K562 (cell line): ENCODE measurements around the gene SV2C. TPM values are rescaled to one million over a fixed set of nuclear protein-coding genes. Genes with fewer than 3 reads are reported as not detected.

Experiments
- ATF3 ChIP-seq, 2 experiments: fragments of 450-650 bp in 1 of 2; sonication (generic) in 1 of 2; formaldehyde crosslinking in 1 of 2; IDR thresholded peaks in 1 of 2; conservative IDR thresholded peaks in 1 of 2; 2 replicates each; pipeline versions ENCODE4 v1.6.1 to v1.8.1; 2016 to 2023; ENCODE audit warnings: mild to moderate bottlenecking in 2 of 2, moderate library complexity in 2 of 2, inconsistent platforms in 1 of 2, missing genetic modification reagents in 1 of 2
- CHD7 ChIP-seq: fragments of 200-600 bp; sonication (generic); IDR thresholded peaks from one replicate; pipeline ENCODE4 v1.6.1; 2012; ENCODE audit warnings: mild to moderate bottlenecking, low read depth, low read length, inconsistent platforms
- E2F4 ChIP-seq: sonication (generic); formaldehyde crosslinking; IDR thresholded peaks from 2 replicates; pipeline ENCODE4 v1.8.0; 2022; ENCODE audit warnings: mild to moderate bottlenecking, low read depth, missing genetic modification reagents
- HNRNPK ChIP-seq: fragments of 200-400 bp; formaldehyde crosslinking; IDR thresholded peaks from one replicate; pipeline ENCODE4 v1.6.1; 2018; ENCODE audit warnings: mild to moderate bottlenecking, low read depth, low read length; ENCODE audit not compliant: poor library complexity, severe bottlenecking
- polyA plus RNA-seq, 8 experiments: library from polyadenylated mRNA; depleted of rRNA in 4 of 8; stranded (reverse) in 5 of 8; unstranded in 3 of 8; fragments of >200 nt; fragmentation: Nextera tagmentation in 2 of 8; fragmentation: Illumina TruSeq in 1 of 8; extraction: Ambion mirVana in 2 of 8; extraction: Trizol in 1 of 8; gene quantifications; 2 replicates each; pipeline versions ENCODE4 v1.2.1 to v1.2.3, GENCODE V29; 2011 to 2014; ENCODE audit warnings: inconsistent platforms in 1 of 8, missing spikeins in 1 of 8
- total RNA-seq, 7 experiments: library from RNA; depleted of rRNA in 6 of 7; stranded (reverse); fragments of >200 nt in 6 of 7; fragmentation: Illumina TruSeq in 2 of 7; extraction: Trizol in 2 of 7; gene quantifications; 2 replicates each; pipeline versions ENCODE4 v1.2.1 to v1.2.3, GENCODE V29; 2011 to 2021; ENCODE audit warnings: low replicate concordance in 1 of 7

The SV2C gene
- total and polyA plus RNA-seq, 9 of the 15 experiments (the other 6 are each of a cell fraction or from before 2014, with no cell fraction given): 0.05 TPM; not detected in 8

DNA sequence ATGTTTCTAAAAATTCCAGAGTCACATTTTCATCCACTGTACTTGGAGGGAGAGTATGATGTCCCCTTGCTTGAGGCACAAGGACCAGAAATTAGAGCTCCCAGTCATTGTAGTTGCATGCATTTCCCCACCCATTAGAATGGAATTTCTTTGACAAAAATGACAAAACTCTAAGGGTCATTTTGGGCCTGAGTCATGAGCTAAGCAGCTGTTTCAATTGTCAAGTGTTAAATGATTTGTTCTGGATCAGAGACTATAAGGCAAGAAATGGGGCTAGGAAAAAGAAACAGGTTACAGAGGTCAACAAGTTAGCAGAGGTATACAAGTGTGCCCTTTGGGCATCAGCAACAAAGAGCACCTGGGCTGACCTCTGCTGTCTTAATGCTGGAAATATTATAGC lies 188.7 kb downstream of the SV2C start (continued):
- TF ChIP-seq ATF3 (IDR thresholded peaks at IDR 0.05) (no peak), ATF3 (CRISPR knock-in tag; conservative IDR thresholded peaks at IDR 0.05) (no peak), CHD7 (no peak), HNRNPK (no peak), E2F4 (CRISPR knock-in tag) (no peak)
